Activated gamma-delta T cell treated with Interleukin-2 at 50 U/mL for 16 hours (primary cell): ENCODE data around the gene NDUFS7.

ENCODE experiments used
- DNase-seq: peaks from one replicate; pipeline ENCODE4 v3.0.0-alpha.2; 2020

The NDUFS7 gene

GRCh38 chr19:1383312-1384084 lies at the start of gene NDUFS7:
TSS of gene NDUFS7 (plus strand) at chr19:1383907. CDS start at chr19:1383927, 20 bp downstream.
- peak; percentile 92 for DNase-seq

- no peak for DNase-seq
Observed at GRCh38 chr19:1336079-1336684, 47.5 kb upstream of the NDUFS7 start.

GRCh38 chr19:1340681-1341469 lies 42.8 kb upstream of the NDUFS7 start:
- no peak for DNase-seq

GRCh38 chr19:1343041-1343440 lies 40.7 kb upstream of the NDUFS7 start:
- DNase-seq = no peak

- no peak for DNase-seq
Observed at GRCh38 chr19:1349211-1349610, 34.5 kb upstream of the NDUFS7 start.

GRCh38 chr19:1350867-1351266 lies 32.8 kb upstream of the NDUFS7 start:
- no peak for DNase-seq

GRCh38 chr19:1351381-1351851 lies 32.3 kb upstream of the NDUFS7 start:
- no peak for DNase-seq

- no peak for DNase-seq
Observed at GRCh38 chr19:1353144-1353543, 30.6 kb upstream of the NDUFS7 start.

- no peak for DNase-seq
Observed at GRCh38 chr19:1354970-1355567, 28.6 kb upstream of the NDUFS7 start.

GRCh38 chr19:1355568-1356507 lies 27.9 kb upstream of the NDUFS7 start:
- no peak for DNase-seq

GRCh38 chr19:1356508-1356865 lies 27.2 kb upstream of the NDUFS7 start:
- no peak for DNase-seq

- no peak for DNase-seq
Observed at GRCh38 chr19:1357531-1358109, 26.1 kb upstream of the NDUFS7 start.

- DNase-seq = no peak
Observed at GRCh38 chr19:1360126-1360817, 23.4 kb upstream of the NDUFS7 start.

GRCh38 chr19:1360818-1361461 lies 22.8 kb upstream of the NDUFS7 start:
- no peak for DNase-seq

GRCh38 chr19:1361601-1362386 lies 21.9 kb upstream of the NDUFS7 start:
- DNase-seq = no peak

- no peak for DNase-seq
Observed at GRCh38 chr19:1362387-1363257, 21.1 kb upstream of the NDUFS7 start.

- DNase-seq = peak; percentile 38
Observed at GRCh38 chr19:1363599-1363998, 20.1 kb upstream of the NDUFS7 start.

GRCh38 chr19:1364070-1364704 lies 19.5 kb upstream of the NDUFS7 start:
- no peak for DNase-seq
